K562 (cell line): Measurements from ENCODE around the gene EXOC3. TPM values are rescaled to one million over a fixed set of nuclear protein-coding genes. Genes with fewer than 3 reads are reported as not detected.
A peak's percentile ranks its signal among the peaks of the same experiment; 100 is the strongest.

Source experiments
- AFF1 ChIP-seq, 2 experiments: fragments of 450-650 bp; IDR thresholded peaks; 2 replicates each; pipeline ENCODE4 v1.6.1; 2018; ENCODE audit warnings: mild to moderate bottlenecking in 2 of 2, low read depth in 1 of 2; ENCODE audit not compliant: partially characterized antibody in 2 of 2
- ARID4B ChIP-seq: sonication (generic); formaldehyde crosslinking; IDR thresholded peaks from 2 replicates; pipeline ENCODE4 v1.8.0; 2022; ENCODE audit warnings: mild to moderate bottlenecking, missing genetic modification reagents
- BRD9 ChIP-seq: fragments of 450-650 bp; IDR thresholded peaks from 2 replicates; pipeline ENCODE4 v1.6.1; 2018; ENCODE audit warnings: low read depth; ENCODE audit not compliant: partially characterized antibody
- CREB3L1 ChIP-seq: fragments of 450-650 bp; IDR thresholded peaks from 2 replicates; pipeline ENCODE4 v1.6.1; 2014; ENCODE audit warnings: low read depth, mild to moderate bottlenecking, moderate library complexity, borderline replicate concordance
- DACH1 ChIP-seq: fragments of 450-650 bp; IDR thresholded peaks from 2 replicates; pipeline ENCODE4 v1.6.1; 2018; ENCODE audit not compliant: partially characterized antibody
- EP300 ChIP-seq: IDR thresholded peaks from 2 replicates; pipeline ENCODE4 v1.6.1; 2012; ENCODE audit warnings: low read length, improper control_type of control experiment
- HMG20B ChIP-seq: fragments of 250-450 bp; sonication (Bioruptor Pico); IDR thresholded peaks from 2 replicates; pipeline ENCODE4 v1.5.0; 2021; ENCODE audit warnings: mild to moderate bottlenecking
- KLF10 ChIP-seq: fragments of 250-450 bp; sonication (Bioruptor Pico); IDR thresholded peaks from 2 replicates; pipeline ENCODE4 v1.6.1; 2021; ENCODE audit warnings: matching md5 sums
- MAFF ChIP-seq: IDR thresholded peaks from 2 replicates; pipeline ENCODE4 v1.6.1; 2012; ENCODE audit warnings: low read length, improper control_type of control experiment
- NCOA1 ChIP-seq: fragments of 450-650 bp; IDR thresholded peaks from 2 replicates; pipeline ENCODE4 v1.6.1; 2016; ENCODE audit warnings: low read depth
- NR0B1 ChIP-seq: fragments of 450-650 bp; IDR thresholded peaks from one replicate; pipeline ENCODE4 v1.6.1; 2018; ENCODE audit warnings: mild to moderate bottlenecking, moderate library complexity; ENCODE audit not compliant: partially characterized antibody
- SAFB ChIP-seq: fragments of 200-400 bp; formaldehyde crosslinking; IDR thresholded peaks from 2 replicates; pipeline ENCODE4 v1.6.1; 2017; ENCODE audit warnings: low read depth, low read length, borderline replicate concordance
- TAF1 ChIP-seq: IDR thresholded peaks from 2 replicates; pipeline ENCODE4 v1.6.1; 2011; ENCODE audit warnings: mild to moderate bottlenecking, low read length, moderate library complexity; ENCODE audit not compliant: insufficient read depth, control insufficient read depth, severe bottlenecking; ENCODE audit errors: extremely low read depth
- ZNF384 ChIP-seq: IDR thresholded peaks from 2 replicates; pipeline ENCODE4 v1.6.1; 2012; ENCODE audit warnings: low read depth, low read length, improper control_type of control experiment
- polyA plus RNA-seq, 8 experiments: library from polyadenylated mRNA; depleted of rRNA in 4 of 8; stranded (reverse) in 5 of 8; unstranded in 3 of 8; fragments of >200 nt; fragmentation: Nextera tagmentation in 2 of 8; fragmentation: Illumina TruSeq in 1 of 8; extraction: Ambion mirVana in 2 of 8; extraction: Trizol in 1 of 8; gene quantifications; 2 replicates each; pipeline versions ENCODE4 v1.2.1 to v1.2.3, GENCODE V29; 2011 to 2014; ENCODE audit warnings: inconsistent platforms in 1 of 8, missing spikeins in 1 of 8
- total RNA-seq, 7 experiments: library from RNA; depleted of rRNA in 6 of 7; stranded (reverse); fragments of >200 nt in 6 of 7; fragmentation: Illumina TruSeq in 2 of 7; extraction: Trizol in 2 of 7; gene quantifications; 2 replicates each; pipeline versions ENCODE4 v1.2.1 to v1.2.3, GENCODE V29; 2011 to 2021; ENCODE audit warnings: low replicate concordance in 1 of 7

The EXOC3 gene
- total and polyA plus RNA-seq, 9 of the 15 experiments (the other 6 are each of a cell fraction or from before 2014, with no cell fraction given): 1.4 to 41.9 (median 22.4) TPM

- TF ChIP-seq BRD9: no peak
- no peak for TF ChIP-seq KLF10
- TF ChIP-seq NR0B1: no peak
- no peak for TF ChIP-seq ZNF384
- peak; percentile 58; the same call in 1 of the 2 replicates for TF ChIP-seq CREB3L1
- no peak for TF ChIP-seq EP300
- no peak for TF ChIP-seq HMG20B (CRISPR knock-in tag)
- no peak for TF ChIP-seq NCOA1
- TF ChIP-seq MAFF: no peak
- no peak for TF ChIP-seq AFF1 (IDR thresholded peaks at IDR 0.05; ENCODE audit: low read depth in 1 of 2, partially characterized antibody in 2 of 2)
- TF ChIP-seq ARID4B (CRISPR knock-in tag): peak; percentile 74; the same call in 1 of the 2 replicates
- peak; percentile 51 for TF ChIP-seq TAF1
- TF ChIP-seq DACH1: no peak
- TF ChIP-seq SAFB: peak; percentile 68
These were observed 29.9 kb downstream of the EXOC3 start (continued) for GRCh38 chr5:472656-473550.
